Endothelial cell (in vitro differentiated cells): ENCODE measurements around the gene DCBLD2. TPM values are rescaled to one million over a fixed set of nuclear protein-coding genes. Genes with fewer than 3 reads are reported as not detected.

Experiments used
- DNase-seq: peaks from one replicate; pipeline ENCODE4 v3.0.0; 2021; ENCODE audit warnings: low spot score
- H3K27ac Mint-ChIP-seq: one replicate; pipeline ENCODE4 v1.8.0; 2021; ENCODE audit warnings: mixed read lengths, inconsistent platforms; ENCODE audit not compliant: unreplicated experiment
- H3K27me3 Mint-ChIP-seq: one replicate; pipeline ENCODE4 v1.8.0; 2021; ENCODE audit warnings: mild to moderate bottlenecking, moderate library complexity, mixed read lengths, inconsistent platforms; ENCODE audit not compliant: unreplicated experiment
- H3K36me3 Mint-ChIP-seq: one replicate; pipeline ENCODE4 v1.8.0; 2021; ENCODE audit warnings: mild to moderate bottlenecking, low read depth, mixed read lengths, inconsistent platforms; ENCODE audit not compliant: unreplicated experiment
- H3K4me1 Mint-ChIP-seq: one replicate; pipeline ENCODE4 v1.8.0; 2021; ENCODE audit warnings: mild to moderate bottlenecking, mixed read lengths, inconsistent platforms; ENCODE audit not compliant: unreplicated experiment
- H3K4me3 Mint-ChIP-seq: one replicate; pipeline ENCODE4 v1.8.0; 2021; ENCODE audit warnings: mild to moderate bottlenecking, mixed read lengths, inconsistent platforms; ENCODE audit not compliant: unreplicated experiment
- H3K9me3 Mint-ChIP-seq: one replicate; pipeline ENCODE4 v1.8.0; 2021; ENCODE audit warnings: mixed read lengths, inconsistent platforms; ENCODE audit not compliant: unreplicated experiment
- CTCF ChIP-seq: fragments of 200-600 bp; sonication (generic); IDR thresholded peaks from one replicate; pipeline ENCODE4 v1.5.0; 2021; ENCODE audit warnings: antibody characterized with exemption; ENCODE audit not compliant: unreplicated experiment
- total RNA-seq: library from RNA; stranded (reverse); fragmentation: NEBNext Ultra II Directional; extraction: Animal tissue kit (Norgen Biotek cat#: 25700); gene quantifications from one replicate; pipeline ENCODE4 v1.2.1, GENCODE V29; 2021; ENCODE audit not compliant: unreplicated experiment

The DCBLD2 gene
- total RNA-seq, 1 donor from 2014 or later: 26.9 TPM

GRCh38 chr3:98764472-98764884 is 137.0 kb downstream of the DCBLD2 start:
- no peaks in the 10 kb centered on the region for H3K27me3 Mint-ChIP-seq
- H3K27ac Mint-ChIP-seq: no peak overlapping the region
- TF ChIP-seq CTCF: no peak
- H3K4me1 Mint-ChIP-seq: peaks cover 40% of the 10 kb centered on the region
- DNase-seq: no peak
- no peak overlapping the region for H3K4me3 Mint-ChIP-seq
- H3K36me3 Mint-ChIP-seq: no peaks in the 10 kb centered on the region
- no peaks in the 10 kb centered on the region for H3K9me3 Mint-ChIP-seq

GRCh38 chr3:98763819-98764418 is 137.6 kb downstream of the DCBLD2 start:
- Mint-ChIP-seq H3K27ac (no peak overlapping the region), H3K4me3 (no peak overlapping the region), H3K36me3 (no peaks in the 10 kb centered on the region), H3K4me1 (peaks cover 43% of the 10 kb centered on the region), H3K9me3 (no peaks in the 10 kb centered on the region), H3K27me3 (no peaks in the 10 kb centered on the region)
- DNase-seq: no peak
- TF ChIP-seq CTCF: no peak

- Mint-ChIP-seq H3K27me3 (no peaks in the 10 kb centered on the region), H3K9me3 (no peaks in the 10 kb centered on the region), H3K4me3 (no peak within 1 kb of the TSS), H3K27ac (no peak within 1 kb of the TSS), H3K36me3 (no peaks in the 10 kb centered on the region), H3K4me1 (peaks cover 44% of the 10 kb centered on the region)
- no peak for DNase-seq
- no peak for TF ChIP-seq CTCF
These were observed 138.4 kb downstream of the DCBLD2 start, which contains the start of gene ST3GAL6 for GRCh38 chr3:98763076-98763475. Gene ST3GAL6, plus strand, starts transcription at chr3:98763340. Its CDS starts 5,101 bp downstream, at chr3:98768441.

- peaks cover 44% of the 10 kb centered on the region for H3K4me1 Mint-ChIP-seq
- no peak for DNase-seq
- no peak overlapping the region for H3K4me3 Mint-ChIP-seq
- TF ChIP-seq CTCF: no peak
- no peaks in the 10 kb centered on the region for H3K36me3 Mint-ChIP-seq
- H3K27ac Mint-ChIP-seq: no peak overlapping the region
- H3K9me3 Mint-ChIP-seq: no peaks in the 10 kb centered on the region
- no peaks in the 10 kb centered on the region for H3K27me3 Mint-ChIP-seq
These were observed 139.8 kb downstream of the DCBLD2 start for GRCh38 chr3:98761643-98762229.

GRCh38 chr3:98759629-98760028 is 141.9 kb downstream of the DCBLD2 start:
- Mint-ChIP-seq H3K4me1 (peaks cover 32% of the 10 kb centered on the region), H3K4me3 (no peak overlapping the region), H3K9me3 (no peaks in the 10 kb centered on the region), H3K27ac (no peak overlapping the region), H3K27me3 (no peaks in the 10 kb centered on the region), H3K36me3 (no peaks in the 10 kb centered on the region)
- no peak for DNase-seq
- TF ChIP-seq CTCF: no peak
